MM.1S (cell line): ENCODE data around the gene SLC51A.
"Not testable (repeated sequence)": the region's sequence is repeated elsewhere in the genome, so short reads cannot be mapped to it uniquely, and the experiment has no call there.

ENCODE experiments used
- EZH2 ChIP-seq: fragments of 300-600 bp; sonication (generic); optimal IDR thresholded peaks from 2 replicates; pipeline ENCODE3; 2017; ENCODE audit warnings: low read depth, mild to moderate bottlenecking, antibody characterized with exemption, low read length, mixed read lengths
- TF ChIP-seq, protein P1 (sequence below): fragments of 300-600 bp; sonication (generic); IDR thresholded peaks from 2 replicates; pipeline ENCODE4 v1.5.1; 2016; ENCODE audit warnings: antibody characterized with exemption, low read length, mixed read lengths

DNA sequence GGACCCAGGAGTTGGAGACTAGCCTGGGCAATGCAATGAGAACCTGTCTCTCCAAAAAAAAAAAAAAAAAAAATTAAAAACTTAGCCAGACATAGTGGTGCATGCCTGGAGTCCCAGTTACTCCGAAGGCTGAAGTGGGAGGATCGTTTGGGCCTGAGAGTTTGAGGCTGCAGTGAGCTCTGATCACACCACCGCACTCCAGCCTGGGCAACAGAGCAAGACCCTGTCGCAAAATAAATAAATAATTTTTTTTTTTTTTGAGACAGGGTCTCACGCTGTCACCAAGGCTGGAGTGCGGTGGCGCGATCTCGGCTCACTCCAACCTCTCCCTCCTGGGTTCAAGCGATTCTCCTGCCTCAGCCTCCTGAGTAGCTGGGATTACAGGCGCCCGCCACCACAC lies 46.0 kb upstream of the SLC51A start:
- not testable (repeated sequence) for TF ChIP-seq EZH2
- TF ChIP-seq, protein P1, sequence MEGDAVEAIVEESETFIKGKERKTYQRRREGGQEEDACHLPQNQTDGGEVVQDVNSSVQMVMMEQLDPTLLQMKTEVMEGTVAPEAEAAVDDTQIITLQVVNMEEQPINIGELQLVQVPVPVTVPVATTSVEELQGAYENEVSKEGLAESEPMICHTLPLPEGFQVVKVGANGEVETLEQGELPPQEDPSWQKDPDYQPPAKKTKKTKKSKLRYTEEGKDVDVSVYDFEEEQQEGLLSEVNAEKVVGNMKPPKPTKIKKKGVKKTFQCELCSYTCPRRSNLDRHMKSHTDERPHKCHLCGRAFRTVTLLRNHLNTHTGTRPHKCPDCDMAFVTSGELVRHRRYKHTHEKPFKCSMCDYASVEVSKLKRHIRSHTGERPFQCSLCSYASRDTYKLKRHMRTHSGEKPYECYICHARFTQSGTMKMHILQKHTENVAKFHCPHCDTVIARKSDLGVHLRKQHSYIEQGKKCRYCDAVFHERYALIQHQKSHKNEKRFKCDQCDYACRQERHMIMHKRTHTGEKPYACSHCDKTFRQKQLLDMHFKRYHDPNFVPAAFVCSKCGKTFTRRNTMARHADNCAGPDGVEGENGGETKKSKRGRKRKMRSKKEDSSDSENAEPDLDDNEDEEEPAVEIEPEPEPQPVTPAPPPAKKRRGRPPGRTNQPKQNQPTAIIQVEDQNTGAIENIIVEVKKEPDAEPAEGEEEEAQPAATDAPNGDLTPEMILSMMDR: not testable (repeated sequence)
